Activated T-helper 1 cell treated with anti-CD3 and anti-CD28 coated beads, Interleukin-12 subunit alpha, Interleukin-12 subunit beta, Interleukin-2, Interleukin-4 antibody, amounts not matched to agents 30 ng/mL and 10 ng/mL and 1 ng/mL, durations not matched to agents 14 hours and 24 hours and 36 hours (primary cell): ENCODE data around the gene SH3GLB2. TPM values are rescaled to one million over a fixed set of nuclear protein-coding genes. Genes with fewer than 3 reads are reported as not detected.
"Not testable (repeated sequence)": the region's sequence is repeated elsewhere in the genome, so short reads cannot be mapped to it uniquely, and the experiment has no call there.

Experiments
- DNase-seq: peaks from one replicate; pipeline ENCODE4 v3.0.0; 2021; ENCODE audit warnings: low spot score
- H3K27ac Mint-ChIP-seq: one replicate; pipeline ENCODE4 v1.8.0; 2021; ENCODE audit warnings: mild to moderate bottlenecking, mixed read lengths
- H3K27me3 Mint-ChIP-seq: one replicate; pipeline ENCODE4 v1.8.0; 2022; ENCODE audit warnings: mild to moderate bottlenecking, moderate library complexity, mixed read lengths; ENCODE audit not compliant: insufficient read depth
- H3K36me3 Mint-ChIP-seq: one replicate; pipeline ENCODE4 v1.8.0; 2021; ENCODE audit warnings: low read depth, mixed read lengths
- H3K4me1 Mint-ChIP-seq: one replicate; pipeline ENCODE4 v1.8.0; 2021; ENCODE audit warnings: low read depth, mixed read lengths
- H3K4me3 Mint-ChIP-seq: one replicate; pipeline ENCODE4 v1.8.0; 2021; ENCODE audit warnings: mild to moderate bottlenecking, moderate library complexity, mixed read lengths
- H3K9me3 Mint-ChIP-seq: one replicate; pipeline ENCODE4 v1.8.0; 2021; ENCODE audit warnings: mixed read lengths
- intact Hi-C: fragments of 100-400 bp; cut with micrococcal nuclease; formaldehyde crosslinking; loops from one replicate; pipeline ENCODE4 v1.15.1; 2024
- total RNA-seq: library from RNA; stranded (reverse); gene quantifications from 2 replicates; pipeline ENCODE4 v1.2.3, GENCODE V29; 2022

Gene SH3GLB2
- total RNA-seq, 1 donor from 2014 or later: 74.8 TPM

GRCh38 chr9:129008986-129009583 lies 19.0 kb downstream of the SH3GLB2 start:
- H3K9me3 Mint-ChIP-seq: no peaks in the 10 kb centered on the region
- H3K27ac Mint-ChIP-seq: no peak overlapping the region
- intact Hi-C loops: no loop called here
- no peak overlapping the region for H3K4me3 Mint-ChIP-seq
- no peak for DNase-seq
- H3K4me1 Mint-ChIP-seq: no peaks in the 10 kb centered on the region
- no peaks in the 10 kb centered on the region for H3K27me3 Mint-ChIP-seq
- peaks cover 27% of the 10 kb centered on the region for H3K36me3 Mint-ChIP-seq

- intact Hi-C loops: no loop called here
- no peaks in the 10 kb centered on the region for H3K9me3 Mint-ChIP-seq
- H3K4me3 Mint-ChIP-seq: no peak overlapping the region
- peaks cover 27% of the 10 kb centered on the region for H3K36me3 Mint-ChIP-seq
- DNase-seq: no peak
- no peaks in the 10 kb centered on the region for H3K4me1 Mint-ChIP-seq
- H3K27me3 Mint-ChIP-seq: no peaks in the 10 kb centered on the region
- no peak overlapping the region for H3K27ac Mint-ChIP-seq
These were observed 19.6 kb downstream of the SH3GLB2 start for GRCh38 chr9:129008469-129008965.

- no peaks in the 10 kb centered on the region for H3K27me3 Mint-ChIP-seq
- no peak overlapping the region for H3K4me3 Mint-ChIP-seq
- peaks cover 28% of the 10 kb centered on the region for H3K36me3 Mint-ChIP-seq
- intact Hi-C loops: no loop called here
- no peaks in the 10 kb centered on the region for H3K9me3 Mint-ChIP-seq
- H3K27ac Mint-ChIP-seq: no peak overlapping the region
- no peaks in the 10 kb centered on the region for H3K4me1 Mint-ChIP-seq
- DNase-seq: no peak
These were observed 20.2 kb downstream of the SH3GLB2 start for GRCh38 chr9:129007766-129008468.

DNA sequence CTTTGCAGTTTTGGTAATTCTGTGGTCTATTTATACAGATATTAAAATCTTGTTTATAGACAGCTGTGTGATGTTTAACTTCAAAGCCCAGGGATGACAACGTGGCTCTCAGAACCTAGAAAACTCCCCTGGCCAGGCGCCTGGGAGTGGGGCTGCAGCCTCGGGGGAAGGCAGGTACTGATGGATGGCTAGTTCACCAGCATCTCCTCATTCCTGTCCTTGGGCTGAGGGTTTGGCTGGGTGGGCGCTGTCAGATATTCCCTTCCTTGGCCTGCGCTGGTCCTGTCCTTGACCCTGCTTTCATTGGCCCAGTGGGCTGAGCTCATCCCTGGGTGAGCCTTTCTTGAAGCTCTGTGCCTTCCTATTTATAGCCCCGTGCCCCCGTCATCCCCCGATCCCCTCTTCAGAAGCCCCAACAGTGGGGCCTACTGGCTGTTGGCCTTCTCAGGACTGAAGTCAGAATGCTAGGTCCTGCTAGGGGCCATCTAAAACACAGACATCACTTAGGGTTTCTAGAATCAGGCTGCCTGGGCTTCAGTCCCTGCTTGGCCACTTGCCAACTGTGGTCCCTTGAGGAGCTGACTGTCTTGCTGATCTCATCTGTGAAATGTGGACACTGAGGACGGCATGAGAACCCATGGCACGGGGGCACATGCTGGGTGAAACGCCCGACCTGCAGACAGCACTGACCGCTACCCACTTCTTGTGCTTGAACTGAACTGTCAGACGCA lies 20.9 kb downstream of the SH3GLB2 start:
- H3K27me3 Mint-ChIP-seq: no peaks in the 10 kb centered on the region
- no peak overlapping the region for H3K27ac Mint-ChIP-seq
- intact Hi-C loops: no loop called here
- H3K36me3 Mint-ChIP-seq: peaks cover 32% of the 10 kb centered on the region
- H3K4me3 Mint-ChIP-seq: no peak overlapping the region
- H3K4me1 Mint-ChIP-seq: no peaks in the 10 kb centered on the region
- no peaks in the 10 kb centered on the region for H3K9me3 Mint-ChIP-seq
- no peak for DNase-seq

- peaks cover 37% of the 10 kb centered on the region for H3K36me3 Mint-ChIP-seq
- H3K4me3 Mint-ChIP-seq: no peak overlapping the region
- no peaks in the 10 kb centered on the region for H3K4me1 Mint-ChIP-seq
- H3K9me3 Mint-ChIP-seq: no peaks in the 10 kb centered on the region
- intact Hi-C loops: no loop called here
- no peaks in the 10 kb centered on the region for H3K27me3 Mint-ChIP-seq
- DNase-seq: peak; percentile 22
- H3K27ac Mint-ChIP-seq: peak overlapping the region; percentile 40
These were observed 21.6 kb downstream of the SH3GLB2 start for GRCh38 chr9:129006328-129007034.

DNA sequence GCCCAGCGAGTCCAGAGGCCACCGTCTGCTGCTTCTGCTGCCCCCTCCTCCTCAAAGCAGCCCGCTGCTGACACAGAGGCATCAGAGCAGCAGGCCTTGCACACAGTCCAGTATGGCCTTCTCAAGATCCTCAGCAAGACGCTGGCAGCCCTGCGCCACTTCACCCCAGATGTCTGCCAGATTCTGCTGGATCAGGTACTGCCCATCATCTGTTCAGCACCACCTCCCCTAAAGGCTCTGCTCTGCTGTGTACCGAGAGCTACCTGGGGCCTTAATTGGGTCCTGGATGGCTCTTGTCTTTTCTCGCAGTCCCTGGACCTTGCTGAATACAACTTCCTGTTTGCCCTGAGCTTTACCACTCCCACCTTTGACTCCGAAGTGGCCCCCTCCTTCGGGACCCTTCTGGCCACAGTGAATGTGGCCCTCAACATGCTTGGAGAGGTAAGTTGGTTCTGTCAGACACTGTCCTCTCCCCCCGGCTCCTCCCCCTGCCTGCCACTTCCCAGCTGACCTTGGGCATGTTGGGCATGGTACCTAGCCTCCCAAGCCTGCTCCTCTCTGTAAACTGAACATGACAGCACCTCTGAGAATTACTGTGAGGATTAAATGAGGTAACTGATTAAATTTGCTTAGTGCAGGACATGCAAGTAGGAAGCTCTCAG lies 22.7 kb downstream of the SH3GLB2 start:
- H3K4me1 Mint-ChIP-seq: no peaks in the 10 kb centered on the region
- H3K27me3 Mint-ChIP-seq: no peaks in the 10 kb centered on the region
- H3K4me3 Mint-ChIP-seq: no peak overlapping the region
- H3K27ac Mint-ChIP-seq: peak overlapping the region; percentile 74
- DNase-seq: no peak
- intact Hi-C loops: no loop called here
- H3K36me3 Mint-ChIP-seq: peaks cover 47% of the 10 kb centered on the region
- no peaks in the 10 kb centered on the region for H3K9me3 Mint-ChIP-seq

DNA sequence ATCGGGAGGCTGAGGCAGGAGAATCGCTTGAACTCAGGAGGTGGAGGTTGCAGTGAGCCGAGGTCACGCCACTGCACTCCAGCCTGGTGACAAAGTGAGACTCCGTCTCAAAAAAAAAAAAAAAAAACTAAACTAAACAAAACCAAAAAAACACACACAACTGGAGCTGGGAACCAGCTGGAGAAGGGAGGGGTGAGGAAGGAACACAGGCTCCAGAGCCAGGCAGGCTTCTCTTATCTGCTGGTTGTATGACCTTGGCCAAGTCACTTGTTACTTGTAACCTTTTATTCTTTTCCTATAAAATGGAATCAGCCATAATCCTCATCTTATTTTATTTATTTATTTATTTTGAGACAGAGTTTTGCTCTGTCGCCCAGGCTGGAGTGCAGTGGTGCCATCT lies 24.0 kb downstream of the SH3GLB2 start:
- DNase-seq, H3K4me3 Mint-ChIP-seq, H3K27me3 Mint-ChIP-seq, H3K27ac Mint-ChIP-seq, H3K4me1 Mint-ChIP-seq, H3K9me3 Mint-ChIP-seq, intact Hi-C loops: not testable (repeated sequence)
- peaks cover 55% of the 10 kb centered on the region for H3K36me3 Mint-ChIP-seq

GRCh38 chr9:129002992-129003391 lies 25.1 kb downstream of the SH3GLB2 start:
- peaks cover 61% of the 10 kb centered on the region for H3K36me3 Mint-ChIP-seq
- H3K4me3 Mint-ChIP-seq: no peak overlapping the region
- H3K27me3 Mint-ChIP-seq: no peaks in the 10 kb centered on the region
- intact Hi-C loops: no loop called here
- no peak for DNase-seq
- H3K27ac Mint-ChIP-seq: no peak overlapping the region
- peaks cover 8% of the 10 kb centered on the region for H3K4me1 Mint-ChIP-seq
- H3K9me3 Mint-ChIP-seq: no peaks in the 10 kb centered on the region

GRCh38 chr9:129001504-129002325 lies 26.4 kb downstream of the SH3GLB2 start:
- no peak for DNase-seq
- H3K9me3 Mint-ChIP-seq: no peaks in the 10 kb centered on the region
- H3K27ac Mint-ChIP-seq: no peak overlapping the region
- intact Hi-C loops: no loop called here
- H3K4me1 Mint-ChIP-seq: peaks cover 8% of the 10 kb centered on the region
- H3K4me3 Mint-ChIP-seq: no peak overlapping the region
- H3K27me3 Mint-ChIP-seq: no peaks in the 10 kb centered on the region
- H3K36me3 Mint-ChIP-seq: peaks cover 60% of the 10 kb centered on the region

DNA sequence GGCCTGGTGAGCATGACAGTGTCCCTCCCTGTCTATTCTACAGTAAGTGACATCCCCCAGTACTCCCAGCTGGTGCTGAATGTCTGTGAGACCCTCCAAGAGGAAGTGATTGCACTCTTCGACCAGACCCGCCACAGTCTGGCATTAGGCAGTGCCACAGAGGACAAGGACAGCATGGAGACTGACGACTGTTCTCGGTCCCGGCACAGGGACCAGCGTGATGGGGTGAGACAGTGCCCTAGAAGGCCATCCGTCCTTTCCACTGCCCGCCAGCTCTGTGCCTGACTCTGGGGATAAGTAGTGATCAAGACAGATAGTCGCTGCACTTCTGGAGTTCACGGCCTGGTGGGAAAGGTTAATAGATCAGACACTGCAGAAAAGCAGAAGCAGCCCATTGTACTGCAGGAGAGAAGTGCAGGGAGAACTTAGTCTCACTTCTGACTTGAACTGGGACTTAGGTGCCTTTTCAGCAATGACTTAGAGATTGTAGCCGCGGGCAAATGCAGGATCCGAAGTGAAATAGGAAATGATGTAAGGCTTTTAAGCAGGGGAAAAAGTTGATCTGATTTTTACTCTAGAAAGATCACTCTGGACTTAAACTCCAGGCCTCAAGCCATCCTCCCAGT lies 28.4 kb downstream of the SH3GLB2 start:
- H3K4me3 Mint-ChIP-seq: no peak overlapping the region
- intact Hi-C loops: no loop called here
- H3K27ac Mint-ChIP-seq: peak overlapping the region; percentile 12
- no peaks in the 10 kb centered on the region for H3K9me3 Mint-ChIP-seq
- peaks cover 16% of the 10 kb centered on the region for H3K4me1 Mint-ChIP-seq
- H3K36me3 Mint-ChIP-seq: peaks cover 57% of the 10 kb centered on the region
- H3K27me3 Mint-ChIP-seq: no peaks in the 10 kb centered on the region
- DNase-seq: no peak

GRCh38 chr9:128998462-128998861 lies 29.7 kb downstream of the SH3GLB2 start:
- intact Hi-C loops: no loop called here
- no peaks in the 10 kb centered on the region for H3K9me3 Mint-ChIP-seq
- no peak overlapping the region for H3K27ac Mint-ChIP-seq
- H3K4me1 Mint-ChIP-seq: peaks cover 16% of the 10 kb centered on the region
- H3K36me3 Mint-ChIP-seq: peaks cover 66% of the 10 kb centered on the region
- no peak overlapping the region for H3K4me3 Mint-ChIP-seq
- no peaks in the 10 kb centered on the region for H3K27me3 Mint-ChIP-seq
- DNase-seq: no peak
